Nephron progenitor cell (in vitro differentiated cells): Measurements from ENCODE around the gene HBD.

Experiments
- DNase-seq: peaks from one replicate; pipeline ENCODE4 v3.0.0; 2021
- H3K27ac Mint-ChIP-seq: 2 replicates; pipeline ENCODE4 v1.8.0; 2021; ENCODE audit warnings: mild to moderate bottlenecking, moderate library complexity, mixed read lengths
- H3K27me3 Mint-ChIP-seq: 2 replicates; pipeline ENCODE4 v1.8.0; 2021; ENCODE audit warnings: mild to moderate bottlenecking, low read depth, mixed read lengths; ENCODE audit not compliant: poor library complexity
- H3K36me3 Mint-ChIP-seq: 2 replicates; pipeline ENCODE4 v1.8.0; 2021; ENCODE audit warnings: low read depth, mixed read lengths
- H3K4me1 Mint-ChIP-seq: 2 replicates; pipeline ENCODE4 v1.8.0; 2021; ENCODE audit warnings: mixed read lengths
- H3K4me3 Mint-ChIP-seq: 2 replicates; pipeline ENCODE4 v1.8.0; 2021; ENCODE audit warnings: mild to moderate bottlenecking, moderate library complexity, mixed read lengths
- H3K9me3 Mint-ChIP-seq: 2 replicates; pipeline ENCODE4 v1.8.0; 2021; ENCODE audit warnings: mild to moderate bottlenecking, moderate library complexity, mixed read lengths
- TF ChIP-seq, protein P1 (sequence below): fragments of 200-600 bp; sonication (generic); IDR thresholded peaks from 2 replicates; pipeline ENCODE4 v1.5.0; 2021; ENCODE audit warnings: antibody characterized with exemption

Gene HBD

DNA sequence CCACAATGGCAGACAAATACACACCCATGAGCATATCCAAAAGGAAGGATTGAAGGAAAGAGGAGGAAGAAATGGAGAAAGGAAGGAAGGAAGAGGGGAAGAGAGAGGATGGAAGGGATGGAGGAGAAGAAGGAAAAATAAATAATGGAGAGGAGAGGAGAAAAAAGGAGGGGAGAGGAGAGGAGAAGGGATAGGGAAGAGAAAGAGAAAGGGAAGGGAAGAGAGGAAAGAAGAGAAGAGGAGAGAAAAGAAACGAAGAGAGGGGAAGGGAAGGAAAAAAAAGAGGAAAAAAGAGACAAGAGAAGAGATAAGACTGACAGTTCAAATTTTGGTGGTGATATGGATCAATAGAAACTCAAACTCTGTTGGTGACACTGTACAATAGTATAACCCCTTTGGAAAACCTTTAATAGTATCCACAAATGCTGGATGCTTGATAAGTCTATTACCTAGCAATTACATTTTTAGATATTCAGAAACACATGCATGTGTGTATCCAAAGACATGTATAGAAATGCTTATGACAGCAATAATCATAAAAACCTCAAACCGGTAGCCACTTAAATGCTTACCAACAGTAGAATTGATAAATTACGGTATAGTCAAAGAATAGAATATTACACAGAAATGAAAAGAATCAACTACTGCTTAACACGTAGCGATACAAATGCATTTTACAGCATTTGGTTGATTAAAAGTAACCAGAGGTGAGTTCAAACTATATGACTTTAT is 1.2 kb upstream of the HBD start:
- no peak overlapping the region for H3K4me3 Mint-ChIP-seq
- no peaks in the 10 kb centered on the region for H3K4me1 Mint-ChIP-seq
- H3K27ac Mint-ChIP-seq: no peak overlapping the region
- TF ChIP-seq, protein P1, sequence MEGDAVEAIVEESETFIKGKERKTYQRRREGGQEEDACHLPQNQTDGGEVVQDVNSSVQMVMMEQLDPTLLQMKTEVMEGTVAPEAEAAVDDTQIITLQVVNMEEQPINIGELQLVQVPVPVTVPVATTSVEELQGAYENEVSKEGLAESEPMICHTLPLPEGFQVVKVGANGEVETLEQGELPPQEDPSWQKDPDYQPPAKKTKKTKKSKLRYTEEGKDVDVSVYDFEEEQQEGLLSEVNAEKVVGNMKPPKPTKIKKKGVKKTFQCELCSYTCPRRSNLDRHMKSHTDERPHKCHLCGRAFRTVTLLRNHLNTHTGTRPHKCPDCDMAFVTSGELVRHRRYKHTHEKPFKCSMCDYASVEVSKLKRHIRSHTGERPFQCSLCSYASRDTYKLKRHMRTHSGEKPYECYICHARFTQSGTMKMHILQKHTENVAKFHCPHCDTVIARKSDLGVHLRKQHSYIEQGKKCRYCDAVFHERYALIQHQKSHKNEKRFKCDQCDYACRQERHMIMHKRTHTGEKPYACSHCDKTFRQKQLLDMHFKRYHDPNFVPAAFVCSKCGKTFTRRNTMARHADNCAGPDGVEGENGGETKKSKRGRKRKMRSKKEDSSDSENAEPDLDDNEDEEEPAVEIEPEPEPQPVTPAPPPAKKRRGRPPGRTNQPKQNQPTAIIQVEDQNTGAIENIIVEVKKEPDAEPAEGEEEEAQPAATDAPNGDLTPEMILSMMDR: no peak
- H3K36me3 Mint-ChIP-seq: no peaks in the 10 kb centered on the region
- DNase-seq: no peak
- H3K27me3 Mint-ChIP-seq: peaks cover 16% of the 10 kb centered on the region
- H3K9me3 Mint-ChIP-seq: no peaks in the 10 kb centered on the region

DNA sequence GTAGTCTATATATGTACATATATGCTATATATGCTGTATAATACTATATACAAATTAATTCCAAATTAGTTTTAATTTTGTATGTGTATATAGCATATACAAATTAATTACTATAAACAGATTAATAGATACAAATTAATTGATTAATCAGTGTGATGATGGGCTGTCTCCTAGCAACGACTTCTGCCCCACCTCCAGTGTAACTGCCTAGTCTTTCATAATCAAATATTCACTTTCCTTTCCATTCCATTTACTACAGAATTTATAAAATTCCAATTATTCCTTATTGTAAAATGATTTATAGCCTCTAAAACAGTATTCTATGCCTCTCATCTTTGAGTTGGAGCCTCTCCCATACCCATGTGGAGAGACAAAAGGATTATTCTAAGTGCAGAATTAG is 976 bp downstream of the HBD start:
- no peak for DNase-seq
- no peaks in the 10 kb centered on the region for H3K36me3 Mint-ChIP-seq
- H3K27me3 Mint-ChIP-seq: peaks cover 8% of the 10 kb centered on the region
- H3K9me3 Mint-ChIP-seq: no peaks in the 10 kb centered on the region
- TF ChIP-seq, protein P1: no peak
- no peak overlapping the region for H3K4me3 Mint-ChIP-seq
- no peak overlapping the region for H3K27ac Mint-ChIP-seq
- no peaks in the 10 kb centered on the region for H3K4me1 Mint-ChIP-seq

- no peaks in the 10 kb centered on the region for H3K9me3 Mint-ChIP-seq
- TF ChIP-seq, protein P1: no peak
- no peak overlapping the region for H3K27ac Mint-ChIP-seq
- H3K4me3 Mint-ChIP-seq: no peak overlapping the region
- no peaks in the 10 kb centered on the region for H3K4me1 Mint-ChIP-seq
- H3K27me3 Mint-ChIP-seq: peaks cover 8% of the 10 kb centered on the region
- no peaks in the 10 kb centered on the region for H3K36me3 Mint-ChIP-seq
- no peak for DNase-seq
Measured at GRCh38 chr11:5232821-5233220, 1.5 kb downstream of the HBD start.

GRCh38 chr11:5232176-5232575 is 2.1 kb downstream of the HBD start:
- Mint-ChIP-seq H3K27ac (no peak overlapping the region), H3K4me1 (no peaks in the 10 kb centered on the region), H3K9me3 (no peaks in the 10 kb centered on the region), H3K4me3 (no peak overlapping the region), H3K27me3 (peaks cover 8% of the 10 kb centered on the region), H3K36me3 (no peaks in the 10 kb centered on the region)
- no peak for DNase-seq
- TF ChIP-seq, protein P1: no peak

DNA sequence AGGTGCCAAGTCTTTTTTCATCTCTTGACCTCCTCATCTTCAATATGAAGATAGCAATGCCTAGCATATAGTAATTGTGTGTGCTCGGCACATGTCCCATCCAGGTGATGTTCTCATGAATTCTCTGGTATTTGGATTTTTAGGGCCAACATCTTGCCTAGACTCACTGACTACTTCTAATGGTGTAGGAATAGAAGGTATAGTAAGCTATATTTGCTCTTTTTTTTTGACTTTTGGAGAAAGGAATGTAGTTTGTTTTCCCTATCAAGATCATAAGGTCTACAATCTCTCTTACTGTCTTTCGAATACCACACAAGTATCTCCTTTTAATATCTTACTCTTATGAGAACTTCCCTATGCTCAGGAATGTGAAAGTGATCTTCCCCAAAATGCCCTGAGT is 3.2 kb downstream of the HBD start:
- Mint-ChIP-seq H3K27ac (no peak overlapping the region), H3K36me3 (no peaks in the 10 kb centered on the region), H3K4me3 (no peak overlapping the region), H3K27me3 (peaks cover 8% of the 10 kb centered on the region), H3K4me1 (no peaks in the 10 kb centered on the region), H3K9me3 (no peaks in the 10 kb centered on the region)
- DNase-seq: no peak
- TF ChIP-seq, protein P1: no peak

DNA sequence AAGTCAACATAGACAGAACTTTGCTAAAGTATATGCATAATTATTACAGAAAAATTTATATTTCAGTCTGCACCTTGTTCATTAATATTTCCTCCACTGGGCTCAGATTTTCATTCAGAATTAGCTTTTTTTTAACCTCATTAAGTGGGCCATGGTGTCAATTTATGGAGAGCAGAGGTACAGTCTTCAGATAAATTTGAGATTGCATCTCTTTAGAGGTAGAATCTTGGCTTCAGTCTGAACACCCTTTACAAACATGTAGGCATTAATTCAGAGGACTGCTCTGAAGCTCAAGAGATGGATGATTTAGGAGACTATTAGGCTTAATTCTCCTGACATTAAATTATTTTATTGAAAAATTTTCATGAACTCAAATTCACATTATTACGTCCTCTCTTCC is 4.0 kb downstream of the HBD start:
- Mint-ChIP-seq H3K9me3 (no peaks in the 10 kb centered on the region), H3K27ac (no peak overlapping the region), H3K4me3 (no peak overlapping the region), H3K4me1 (no peaks in the 10 kb centered on the region), H3K36me3 (no peaks in the 10 kb centered on the region), H3K27me3 (peaks cover 5% of the 10 kb centered on the region)
- DNase-seq: no peak
- TF ChIP-seq, protein P1: no peak
